HG03571 (cell line): ENCODE results near the gene TAF10.

Experiments used
- ATAC-seq: cut with Tn5 transposase; IDR thresholded peaks from one replicate; pipeline ENCODE4 v1.9.1; 2021; ENCODE audit not compliant: unreplicated experiment

Gene TAF10

DNA sequence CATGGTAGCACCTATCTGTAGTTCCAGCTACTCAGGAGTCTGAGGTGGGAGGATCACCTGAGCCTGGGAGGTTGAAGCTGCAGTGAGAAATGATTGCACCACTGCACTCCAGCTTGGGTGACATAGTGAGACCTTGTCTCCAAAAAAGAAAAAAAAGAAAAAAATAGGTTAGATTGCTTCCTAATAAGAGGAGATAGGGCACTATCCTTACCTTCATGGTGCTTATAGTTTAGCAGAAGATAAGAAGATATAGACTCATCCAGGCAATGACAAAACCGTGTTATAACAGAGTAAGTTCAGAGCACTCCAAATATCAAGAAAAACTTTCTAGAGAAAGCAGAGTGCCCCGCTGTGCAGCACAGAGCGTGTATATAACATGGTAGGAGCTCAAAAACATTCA, 50.7 kb downstream of the TAF10 start:
- ATAC-seq = no peak
